GM23248 (cell line): ENCODE data around the gene WNT7B. TPM values are rescaled to one million over a fixed set of nuclear protein-coding genes. Genes with fewer than 3 reads are reported as not detected.

ENCODE experiments used
- DNase-seq: peaks from one replicate; pipeline ENCODE4 v3.0.0-alpha.2; 2015
- H2AFZ ChIP-seq: fragments of 200-600 bp; sonication (generic); 2 replicates; pipeline ENCODE4 v1.6.1; 2016; ENCODE audit warnings: antibody characterized with exemption
- H3F3A ChIP-seq: fragments of 200-600 bp; sonication (generic); 2 replicates; pipeline ENCODE4 v1.6.1; 2016; ENCODE audit warnings: mild to moderate bottlenecking, antibody characterized with exemption, mixed run types; ENCODE audit not compliant: insufficient read depth
- H3K27ac ChIP-seq: fragments of 200-600 bp; sonication (generic); 2 replicates; pipeline ENCODE4 v1.5.1; 2016; ENCODE audit warnings: mild to moderate bottlenecking
- H3K27me3 ChIP-seq: fragments of 200-600 bp; sonication (generic); replicated peaks from 2 replicates; pipeline ENCODE4 v1.6.1; 2016; ENCODE audit warnings: mild to moderate bottlenecking; ENCODE audit not compliant: insufficient read depth
- H3K36me3 ChIP-seq: fragments of 200-600 bp; sonication (generic); 2 replicates; pipeline ENCODE4 v1.6.1; 2016; ENCODE audit warnings: low read depth, mild to moderate bottlenecking
- H3K4me1 ChIP-seq: fragments of 200-600 bp; sonication (generic); 2 replicates; pipeline ENCODE4 v1.6.1; 2016; ENCODE audit warnings: mild to moderate bottlenecking; ENCODE audit not compliant: insufficient read depth
- H3K4me2 ChIP-seq: fragments of 200-600 bp; sonication (generic); one replicate; pipeline ENCODE4 v1.6.1; 2016; ENCODE audit warnings: mild to moderate bottlenecking; ENCODE audit not compliant: unreplicated experiment
- H3K4me3 ChIP-seq: fragments of 200-600 bp; sonication (generic); 2 replicates; pipeline ENCODE4 v1.5.1; 2016; ENCODE audit warnings: mild to moderate bottlenecking
- H3K79me2 ChIP-seq: fragments of 200-600 bp; sonication (generic); 2 replicates; pipeline ENCODE4 v1.6.1; 2016; ENCODE audit warnings: mild to moderate bottlenecking; ENCODE audit not compliant: insufficient read depth
- H3K9ac ChIP-seq: fragments of 200-600 bp; sonication (generic); 2 replicates; pipeline ENCODE4 v1.6.1; 2016; ENCODE audit warnings: mild to moderate bottlenecking
- H3K9me2 ChIP-seq: fragments of 200-600 bp; sonication (generic); 2 replicates; pipeline ENCODE4 v1.6.1; 2016; ENCODE audit warnings: mixed run types, mild to moderate bottlenecking, moderate library complexity; ENCODE audit not compliant: insufficient read depth
- H3K9me3 ChIP-seq: fragments of 200-600 bp; sonication (generic); one replicate; pipeline ENCODE4 v1.6.1; 2017; ENCODE audit warnings: low read depth
- H4K20me1 ChIP-seq: fragments of 200-600 bp; sonication (generic); 2 replicates; pipeline ENCODE4 v1.6.0; 2016; ENCODE audit not compliant: insufficient read depth
- EZH2 ChIP-seq: fragments of 200-600 bp; sonication (generic); IDR thresholded peaks from 2 replicates; pipeline ENCODE4 v1.6.1; 2018; ENCODE audit warnings: antibody characterized with exemption, mild to moderate bottlenecking; ENCODE audit not compliant: insufficient read depth, poor library complexity, severe bottlenecking
- EZH2phosphoT487 ChIP-seq: fragments of 200-600 bp; sonication (generic); IDR thresholded peaks from 2 replicates; pipeline ENCODE4 v1.6.1; 2018; ENCODE audit warnings: antibody characterized with exemption, moderate library complexity, mild to moderate bottlenecking, low read depth; ENCODE audit not compliant: insufficient read depth
- WGBS, 2 experiments: methylation state at CpG; one replicate each; pipeline ENCODE4 v1.1.6; 2015 to 2017; ENCODE audit warnings: low lambda C conversion rate in 2 of 2, low coverage in 1 of 2; ENCODE audit errors: missing lambda C conversion rate in 2 of 2; 5-methylcytosine and 5-hydroxymethylcytosine counted together
- in situ Hi-C: fragments of 300-500 bp; cut with MboI; formaldehyde crosslinking; loops from 2 replicates; pipeline ENCODE4 v1.15.0; 2020
- polyA plus RNA-seq: library from polyadenylated mRNA; unstranded; fragments of >200 nt; fragmentation: Nextera tagmentation; extraction: Ambion mirVana; gene quantifications from 2 replicates; pipeline ENCODE4 v1.2.1, GENCODE V29; 2016
- total RNA-seq: library from RNA; depleted of rRNA; stranded (reverse); fragments of >200 nt; shearing (Covaris generic); gene quantifications from 2 replicates; pipeline ENCODE4 v1.2.3, GENCODE V29; 2014

WNT7B gene
- total and polyA plus RNA-seq, 2 experiments from 2014 or later, result not detected

DNA sequence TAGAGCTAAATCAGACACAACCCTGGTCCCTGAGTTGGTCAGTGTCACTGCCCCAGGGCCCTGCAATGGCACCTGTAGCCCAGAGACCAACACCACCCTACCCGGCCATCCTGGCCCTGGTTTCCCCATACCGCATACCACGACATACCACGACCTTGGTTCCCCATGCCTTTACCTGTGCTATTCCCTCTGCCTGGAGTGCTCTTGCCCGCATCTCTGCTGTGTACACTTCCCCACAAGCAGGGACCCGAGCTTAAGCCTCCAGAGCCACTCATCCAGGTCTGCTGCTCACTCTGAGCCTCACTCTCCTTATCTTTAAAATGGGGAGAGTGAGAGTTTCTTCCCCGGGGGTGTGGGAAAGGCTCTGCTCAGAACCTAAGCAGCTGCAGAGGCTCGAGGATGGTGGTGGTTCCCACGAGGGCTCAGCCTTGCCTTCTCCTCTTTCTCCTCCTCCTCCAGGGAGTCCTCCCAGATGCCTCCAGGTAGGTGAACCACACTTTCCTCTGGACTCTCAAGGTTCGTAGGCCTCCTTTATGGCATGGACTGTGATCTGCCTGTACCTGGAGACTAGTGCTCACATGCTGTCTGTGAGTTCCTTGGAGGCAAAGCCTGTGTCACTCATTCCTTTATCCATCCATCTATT is 48.1 kb downstream of the WNT7B start:
- Histone ChIP-seq H3K36me3 (no peaks in the 10 kb centered on the region), H3K4me1 (0 out of 2 replicates have a peak, but pooled peaks cover 4% of the 10 kb centered on the region), H3K4me2 (no peak overlapping the region), H3K79me2 (no peaks in the 10 kb centered on the region), H3K9me2 (no peaks in the 10 kb centered on the region), H3F3A (no peaks in the 10 kb centered on the region), H3K9ac (no peak overlapping the region), H3K27me3 (no peaks in the 10 kb centered on the region), H3K27ac (no peak overlapping the region), H3K4me3 (no peak overlapping the region), H4K20me1 (no peaks in the 10 kb centered on the region), H2AFZ (no peak overlapping the region), H3K9me3 (no peaks in the 10 kb centered on the region)
- 70 to 74% methylated on average over 10 of the region's 10 CpGs for WGBS, 2 experiments
- no peak for TF ChIP-seq EZH2
- TF ChIP-seq EZH2phosphoT487, result no peak
- in situ Hi-C loops, result no loop called here
- DNase-seq, result no peak

DNA sequence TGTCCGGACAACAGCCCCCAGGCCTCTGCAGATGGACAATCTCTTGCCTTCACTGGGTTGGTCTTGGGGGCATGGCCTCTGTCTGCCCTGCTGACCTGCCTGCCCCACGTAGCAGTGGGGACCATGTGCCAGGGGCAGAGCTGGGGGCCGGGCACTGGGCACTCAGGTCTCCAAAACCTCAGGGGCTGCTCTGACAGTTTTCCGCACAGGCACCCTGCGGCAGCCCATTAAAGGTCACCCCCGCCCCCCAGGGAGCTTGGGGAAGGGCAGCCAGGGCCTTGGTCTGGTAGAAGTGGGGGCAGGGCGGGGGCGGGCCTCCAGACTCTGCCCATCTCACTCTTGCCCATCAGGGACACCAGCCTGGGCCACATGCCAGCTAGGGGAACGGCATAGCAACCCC is 49.9 kb downstream of the WNT7B start:
- Histone ChIP-seq H3K36me3 (no peaks in the 10 kb centered on the region), H3F3A (no peaks in the 10 kb centered on the region), H3K27ac (no peak overlapping the region), H3K4me2 (no peak overlapping the region), H3K4me3 (no peak overlapping the region), H4K20me1 (no peaks in the 10 kb centered on the region), H3K9me3 (no peaks in the 10 kb centered on the region), H3K27me3 (no peaks in the 10 kb centered on the region), H3K9ac (no peak overlapping the region), H2AFZ (no peak overlapping the region), H3K4me1 (no peaks in the 10 kb centered on the region), H3K79me2 (no peaks in the 10 kb centered on the region), H3K9me2 (no peaks in the 10 kb centered on the region)
- no peak for DNase-seq
- TF ChIP-seq EZH2phosphoT487 (no peak), EZH2 (no peak)
- WGBS, 2 experiments, result 90 to 92% methylated on average over 9 of the region's 9 CpGs
- in situ Hi-C loops, result no loop called here

DNA sequence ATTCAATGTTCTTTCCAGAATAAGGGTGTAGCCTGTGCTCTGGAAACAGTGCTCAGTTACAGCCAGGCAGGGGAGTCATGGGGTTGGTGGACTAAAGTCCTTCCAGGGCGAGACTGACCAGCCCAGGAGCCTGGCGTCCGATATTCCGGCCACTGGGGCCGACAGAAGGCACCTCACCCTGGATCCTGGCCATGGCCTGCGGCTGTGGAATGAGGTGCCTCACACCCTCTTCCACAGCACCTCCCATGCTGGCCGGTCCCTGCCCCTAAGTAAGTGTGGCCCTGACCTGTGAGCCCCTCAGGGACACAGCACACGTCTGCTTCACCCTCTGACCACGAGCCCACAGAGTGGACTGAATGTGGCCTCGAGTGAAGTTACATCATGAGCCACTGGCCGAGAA is 50.5 kb downstream of the WNT7B start:
- Histone ChIP-seq H4K20me1 (no peaks in the 10 kb centered on the region), H3K9me3 (no peaks in the 10 kb centered on the region), H3K4me2 (no peak overlapping the region), H3K4me3 (no peak overlapping the region), H3K9ac (no peak overlapping the region), H3K4me1 (no peaks in the 10 kb centered on the region), H3K27me3 (no peaks in the 10 kb centered on the region), H3K9me2 (no peaks in the 10 kb centered on the region), H3K27ac (no peak overlapping the region), H3K36me3 (no peaks in the 10 kb centered on the region), H3F3A (no peaks in the 10 kb centered on the region), H3K79me2 (no peaks in the 10 kb centered on the region), H2AFZ (no peak overlapping the region)
- TF ChIP-seq EZH2phosphoT487 (no peak), EZH2 (no peak)
- 94 to 97% methylated on average over 10 to 11 of the region's 11 CpGs for WGBS, 2 experiments
- DNase-seq, result no peak
- in situ Hi-C loops, result no loop called here

DNA sequence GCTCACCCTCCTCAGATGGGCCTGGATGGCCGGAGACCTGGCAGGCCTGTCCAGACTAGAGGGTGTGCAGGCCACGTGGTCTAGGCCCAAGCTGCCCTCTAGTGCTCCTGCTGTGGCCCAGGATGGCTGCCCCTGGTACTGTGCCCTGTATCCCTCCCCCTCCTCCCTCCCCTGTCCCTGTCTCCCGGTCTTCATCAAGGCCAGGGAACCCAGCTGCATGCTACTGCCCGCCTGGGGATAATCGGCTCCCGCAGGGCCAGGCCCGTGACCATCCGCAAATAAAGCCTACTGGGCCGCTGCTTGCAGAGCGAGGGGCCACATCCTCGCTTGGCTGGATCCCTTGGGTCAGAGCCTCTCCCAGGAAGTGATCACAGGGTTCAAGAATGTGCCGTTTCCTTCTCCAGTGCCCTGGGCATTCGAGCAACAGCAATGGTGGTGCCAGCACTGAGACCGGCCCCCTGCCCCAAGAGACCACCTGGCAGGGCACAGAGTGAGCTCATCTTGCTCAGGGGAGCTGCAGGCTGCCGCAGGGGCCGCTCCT is 51.1 kb downstream of the WNT7B start:
- Histone ChIP-seq H3K9me3 (no peaks in the 10 kb centered on the region), H3K9me2 (no peaks in the 10 kb centered on the region), H3K27me3 (no peaks in the 10 kb centered on the region), H3K9ac (no peak overlapping the region), H2AFZ (no peak overlapping the region), H4K20me1 (no peaks in the 10 kb centered on the region), H3K36me3 (no peaks in the 10 kb centered on the region), H3K4me1 (no peaks in the 10 kb centered on the region), H3K79me2 (no peaks in the 10 kb centered on the region), H3K4me2 (no peak overlapping the region), H3K4me3 (no peak overlapping the region), H3F3A (no peaks in the 10 kb centered on the region), H3K27ac (no peak overlapping the region)
- 86% methylated on average over 14 to 16 of the region's 16 CpGs for WGBS, 2 experiments
- in situ Hi-C loops, result no loop called here
- no peak for TF ChIP-seq EZH2
- no peak for TF ChIP-seq EZH2phosphoT487
- no peak for DNase-seq

DNA sequence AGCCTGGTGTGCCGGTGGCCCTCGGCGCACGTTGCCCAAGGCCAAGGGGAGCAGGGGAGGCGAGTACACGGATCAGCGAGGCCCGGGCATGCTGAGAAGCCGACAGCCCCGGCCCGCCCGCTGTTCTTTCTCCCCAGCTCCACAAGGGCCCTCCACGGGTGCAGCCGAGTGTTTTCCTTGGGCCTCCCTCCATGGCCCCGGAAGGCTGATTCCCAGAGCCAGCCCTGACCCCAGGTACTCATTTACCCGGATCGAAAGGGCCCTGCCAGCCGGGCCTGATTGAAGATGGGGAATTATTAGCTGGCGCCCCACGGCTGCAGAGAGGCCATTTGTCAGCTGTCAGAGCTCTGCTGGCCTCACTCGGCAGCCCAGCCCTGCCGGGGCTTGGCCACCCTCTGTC is 53.1 kb downstream of the WNT7B start:
- Histone ChIP-seq H2AFZ (no peak overlapping the region), H3K9me2 (no peaks in the 10 kb centered on the region), H3K4me3 (no peak overlapping the region), H3K79me2 (no peaks in the 10 kb centered on the region), H4K20me1 (no peaks in the 10 kb centered on the region), H3K9ac (no peak overlapping the region), H3K27me3 (no peaks in the 10 kb centered on the region), H3K4me2 (no peak overlapping the region), H3F3A (no peaks in the 10 kb centered on the region), H3K36me3 (no peaks in the 10 kb centered on the region), H3K9me3 (no peaks in the 10 kb centered on the region), H3K27ac (no peak overlapping the region), H3K4me1 (no peaks in the 10 kb centered on the region)
- in situ Hi-C loops, result no loop called here
- no peak for DNase-seq
- WGBS, 2 experiments, result 56 to 62% methylated on average over 22 of the region's 22 CpGs
- TF ChIP-seq EZH2 (no peak), EZH2phosphoT487 (no peak)
